ENCODE data around the gene FBXL7.

The FBXL7 gene

GRCh38 chr5:15674716-15675115, 174.7 kb downstream of the FBXL7 start:
- DNase-seq (ENCODE audit: low spot score) = no peak

GRCh38 chr5:15676591-15676990, 176.6 kb downstream of the FBXL7 start:
- DNase-seq (ENCODE audit: low spot score) = no peak

- no peak for DNase-seq (ENCODE audit: low spot score)
These were observed 179.2 kb downstream of the FBXL7 start for GRCh38 chr5:15679161-15679560.

GRCh38 chr5:15680455-15680854, 180.5 kb downstream of the FBXL7 start:
- no peak for DNase-seq (ENCODE audit: low spot score)

- DNase-seq (ENCODE audit: low spot score) = no peak
These were observed 182.1 kb downstream of the FBXL7 start for GRCh38 chr5:15682122-15682521.

GRCh38 chr5:15682566-15682965, 182.6 kb downstream of the FBXL7 start:
- no peak for DNase-seq (ENCODE audit: low spot score)

GRCh38 chr5:15683332-15683731, 183.4 kb downstream of the FBXL7 start:
- peak; percentile 56 for DNase-seq (ENCODE audit: low spot score)

- no peak for DNase-seq (ENCODE audit: low spot score)
These were observed 187.4 kb downstream of the FBXL7 start for GRCh38 chr5:15687401-15687800.

GRCh38 chr5:15689836-15690235, 189.9 kb downstream of the FBXL7 start:
- DNase-seq (ENCODE audit: low spot score) = no peak

- DNase-seq (ENCODE audit: low spot score) = no peak
These were observed 190.6 kb downstream of the FBXL7 start for GRCh38 chr5:15690611-15691010.

GRCh38 chr5:15691521-15691920, 191.5 kb downstream of the FBXL7 start:
- DNase-seq (ENCODE audit: low spot score) = no peak

- no peak for DNase-seq (ENCODE audit: low spot score)
These were observed 192.9 kb downstream of the FBXL7 start for GRCh38 chr5:15692706-15693381.

- DNase-seq (ENCODE audit: low spot score) = no peak
These were observed 193.4 kb downstream of the FBXL7 start for GRCh38 chr5:15693382-15693728.

- DNase-seq (ENCODE audit: low spot score) = no peak
These were observed 194.0 kb downstream of the FBXL7 start for GRCh38 chr5:15693933-15694332.

- no peak for DNase-seq (ENCODE audit: low spot score)
These were observed 194.8 kb downstream of the FBXL7 start for GRCh38 chr5:15694696-15695214.

- no peak for DNase-seq (ENCODE audit: low spot score)
These were observed 195.3 kb downstream of the FBXL7 start for GRCh38 chr5:15695215-15695731.

- no peak for DNase-seq (ENCODE audit: low spot score)
These were observed 200.4 kb downstream of the FBXL7 start for GRCh38 chr5:15700373-15700772.

GRCh38 chr5:15702102-15702501, 202.1 kb downstream of the FBXL7 start:
- DNase-seq (ENCODE audit: low spot score) = no peak

- DNase-seq (ENCODE audit: low spot score) = no peak
These were observed 203.9 kb downstream of the FBXL7 start for GRCh38 chr5:15703901-15704300.

- no peak for DNase-seq (ENCODE audit: low spot score)
These were observed 204.5 kb downstream of the FBXL7 start for GRCh38 chr5:15704397-15704947.

- DNase-seq (ENCODE audit: low spot score) = no peak
These were observed 207.7 kb downstream of the FBXL7 start for GRCh38 chr5:15707631-15708030.

- DNase-seq (ENCODE audit: low spot score) = no peak
These were observed 211.9 kb downstream of the FBXL7 start for GRCh38 chr5:15711892-15712291.

GRCh38 chr5:15715535-15715934, 215.6 kb downstream of the FBXL7 start:
- DNase-seq (ENCODE audit: low spot score) = no peak

GRCh38 chr5:15715967-15716366, 216.0 kb downstream of the FBXL7 start:
- no peak for DNase-seq (ENCODE audit: low spot score)

Data from ecto neural progenitor cell (in vitro differentiated cells).